ENCODE results near the gene MMD.

The MMD gene

DNA sequence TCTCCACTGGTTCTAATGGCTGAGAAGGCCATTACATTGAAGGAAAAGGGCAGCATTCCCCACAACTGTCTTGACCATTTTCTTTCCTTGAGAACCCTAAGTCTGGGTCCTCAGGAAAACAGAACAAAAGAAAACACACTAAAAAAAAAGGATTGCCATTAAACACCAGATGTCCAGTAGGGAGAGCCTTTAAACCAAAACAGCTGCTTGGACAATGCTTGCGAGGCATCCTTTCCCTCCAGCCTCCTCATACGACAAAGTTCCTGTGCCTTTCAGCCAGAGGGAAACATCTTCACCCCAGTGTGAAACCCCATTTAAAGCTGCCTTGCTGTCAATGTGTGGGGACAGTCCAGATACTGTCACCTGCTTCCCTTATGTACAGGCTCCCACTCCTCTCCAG, 74.3 kb downstream of the MMD start:
- in situ Hi-C loops (cut with MboI; ENCODE audit: low pct_unique_long_range_greater_than_20kb, low sequenced_read_pairs, unreplicated experiment), result no loop called here
- TF ChIP-seq, protein P1, sequence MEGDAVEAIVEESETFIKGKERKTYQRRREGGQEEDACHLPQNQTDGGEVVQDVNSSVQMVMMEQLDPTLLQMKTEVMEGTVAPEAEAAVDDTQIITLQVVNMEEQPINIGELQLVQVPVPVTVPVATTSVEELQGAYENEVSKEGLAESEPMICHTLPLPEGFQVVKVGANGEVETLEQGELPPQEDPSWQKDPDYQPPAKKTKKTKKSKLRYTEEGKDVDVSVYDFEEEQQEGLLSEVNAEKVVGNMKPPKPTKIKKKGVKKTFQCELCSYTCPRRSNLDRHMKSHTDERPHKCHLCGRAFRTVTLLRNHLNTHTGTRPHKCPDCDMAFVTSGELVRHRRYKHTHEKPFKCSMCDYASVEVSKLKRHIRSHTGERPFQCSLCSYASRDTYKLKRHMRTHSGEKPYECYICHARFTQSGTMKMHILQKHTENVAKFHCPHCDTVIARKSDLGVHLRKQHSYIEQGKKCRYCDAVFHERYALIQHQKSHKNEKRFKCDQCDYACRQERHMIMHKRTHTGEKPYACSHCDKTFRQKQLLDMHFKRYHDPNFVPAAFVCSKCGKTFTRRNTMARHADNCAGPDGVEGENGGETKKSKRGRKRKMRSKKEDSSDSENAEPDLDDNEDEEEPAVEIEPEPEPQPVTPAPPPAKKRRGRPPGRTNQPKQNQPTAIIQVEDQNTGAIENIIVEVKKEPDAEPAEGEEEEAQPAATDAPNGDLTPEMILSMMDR (IDR thresholded peaks at IDR 0.05; ENCODE audit: extremely low read depth, insufficient read depth, missing control alignments), result no peak
- DNase-seq (ENCODE audit: low spot score), result no peak

- DNase-seq (ENCODE audit: low spot score), result no peak
- in situ Hi-C loops (cut with MboI; ENCODE audit: low pct_unique_long_range_greater_than_20kb, low sequenced_read_pairs, unreplicated experiment), result no loop called here
- TF ChIP-seq, protein P1 (IDR thresholded peaks at IDR 0.05; ENCODE audit: extremely low read depth, insufficient read depth, missing control alignments), result no peak
Observed at GRCh38 chr17:55346658-55347057, 75.0 kb downstream of the MMD start.

DNA sequence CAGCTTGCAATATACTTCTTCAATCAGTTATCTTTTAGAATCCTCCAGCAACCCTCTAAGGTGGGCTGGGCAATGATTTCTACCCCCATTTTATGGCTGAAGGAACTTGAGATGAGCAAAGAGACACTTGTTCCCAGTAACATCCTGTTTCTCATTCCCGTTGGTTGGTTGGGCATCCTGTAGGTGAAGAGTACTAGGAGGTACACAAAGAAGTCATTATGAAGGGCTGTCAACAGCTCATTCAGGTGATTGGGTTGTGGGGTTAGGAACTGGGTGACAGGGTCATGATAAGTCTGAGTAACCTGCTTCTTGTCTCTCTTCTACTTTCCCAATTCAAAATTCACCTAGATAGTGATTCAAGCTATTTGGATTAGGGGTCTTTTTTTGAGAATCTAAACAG, 76.5 kb downstream of the MMD start:
- DNase-seq (ENCODE audit: low spot score), result no peak
- in situ Hi-C loops (cut with MboI; ENCODE audit: low pct_unique_long_range_greater_than_20kb, low sequenced_read_pairs, unreplicated experiment), result no loop called here
- TF ChIP-seq, protein P1 (IDR thresholded peaks at IDR 0.05; ENCODE audit: extremely low read depth, insufficient read depth, missing control alignments), result no peak

DNA sequence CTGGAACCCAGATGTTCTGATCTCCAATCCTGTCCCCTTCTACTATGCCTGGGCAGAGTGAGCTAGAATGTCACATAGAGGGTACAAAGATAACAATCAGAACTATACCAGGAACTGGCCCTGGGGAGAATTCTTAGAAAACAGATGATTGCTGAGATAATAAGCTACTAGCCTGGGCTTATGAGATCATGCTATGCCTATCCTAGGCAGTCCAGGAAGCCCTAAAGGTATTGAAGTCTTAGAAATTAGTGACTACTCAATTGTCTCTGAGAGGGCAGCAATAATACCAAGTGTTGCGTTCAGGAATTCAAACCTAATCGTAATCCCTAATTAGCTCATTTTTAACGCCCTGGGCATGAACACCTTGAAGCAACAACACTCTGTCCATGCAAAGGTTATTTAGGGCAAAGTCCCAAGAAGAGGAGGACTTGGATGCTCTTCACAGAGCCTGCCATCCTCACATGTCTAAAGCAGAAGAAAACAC, 77.1 kb downstream of the MMD start:
- in situ Hi-C loops (cut with MboI; ENCODE audit: low pct_unique_long_range_greater_than_20kb, low sequenced_read_pairs, unreplicated experiment), result no loop called here
- no peak for DNase-seq (ENCODE audit: low spot score)
- TF ChIP-seq, protein P1 (IDR thresholded peaks at IDR 0.05; ENCODE audit: extremely low read depth, insufficient read depth, missing control alignments), result no peak

DNA sequence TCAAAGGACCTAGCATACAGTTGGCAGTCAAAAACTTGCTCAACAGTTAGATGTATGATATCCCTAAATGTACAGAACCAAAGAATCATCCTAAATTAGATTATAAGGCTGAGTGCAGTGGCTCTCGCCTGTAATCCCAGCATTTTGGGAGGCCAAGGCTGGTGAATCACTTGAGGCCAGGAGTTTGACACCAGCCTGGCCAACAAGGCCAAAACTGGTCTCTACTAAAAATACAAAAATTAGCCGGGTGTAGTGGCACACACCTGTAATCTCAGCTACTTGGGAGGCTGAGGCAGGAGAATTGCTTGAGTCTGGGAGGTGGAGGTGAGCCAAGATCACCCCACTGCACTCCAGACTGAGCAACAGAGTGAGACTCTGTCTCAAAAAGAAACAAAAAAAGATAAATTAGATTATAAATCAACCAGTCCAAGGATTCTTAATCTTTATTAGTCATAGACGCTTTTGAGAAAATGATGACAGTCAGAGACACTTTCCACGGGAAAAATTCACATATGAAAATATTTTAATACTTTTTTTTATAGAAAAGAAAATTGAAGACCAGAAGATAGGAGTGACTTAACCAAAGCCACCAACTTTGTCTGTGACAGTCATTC, 77.6 kb downstream of the MMD start:
- no peak for DNase-seq (ENCODE audit: low spot score)
- in situ Hi-C loops (cut with MboI; ENCODE audit: low pct_unique_long_range_greater_than_20kb, low sequenced_read_pairs, unreplicated experiment), result no loop called here
- TF ChIP-seq, protein P1 (IDR thresholded peaks at IDR 0.05; ENCODE audit: extremely low read depth, insufficient read depth, missing control alignments), result no peak

- in situ Hi-C loops (cut with MboI; ENCODE audit: low pct_unique_long_range_greater_than_20kb, low sequenced_read_pairs, unreplicated experiment), result no loop called here
- DNase-seq (ENCODE audit: low spot score), result no peak
- TF ChIP-seq, protein P1 (IDR thresholded peaks at IDR 0.05; ENCODE audit: extremely low read depth, insufficient read depth, missing control alignments), result no peak
Observed at GRCh38 chr17:55342800-55343585, 78.6 kb downstream of the MMD start.
